Measurements from ENCODE around the gene SORCS2.

SORCS2 gene

DNA sequence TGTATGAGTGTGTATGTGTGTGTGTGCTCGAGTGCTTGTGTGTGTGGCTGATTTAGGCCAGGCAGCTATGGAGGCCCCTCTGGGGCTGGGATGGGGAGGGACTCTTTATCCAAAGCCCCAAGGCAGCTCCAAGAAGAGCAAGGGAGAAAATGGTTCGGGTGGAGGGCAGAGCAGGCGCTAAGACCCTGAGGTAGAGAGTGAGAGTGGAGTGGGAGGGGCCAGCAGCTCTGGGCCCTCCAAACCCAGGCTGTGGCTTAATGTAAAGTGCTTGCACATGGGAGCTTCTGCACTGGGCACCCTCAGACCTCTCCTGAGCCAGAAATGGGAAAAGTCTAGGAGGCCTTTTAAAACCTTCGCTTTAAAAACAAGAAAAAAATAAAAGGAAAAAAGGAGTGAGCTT is 475.9 kb downstream of the SORCS2 start:
- DNase-seq (ENCODE audit: low spot score): no peak

DNA sequence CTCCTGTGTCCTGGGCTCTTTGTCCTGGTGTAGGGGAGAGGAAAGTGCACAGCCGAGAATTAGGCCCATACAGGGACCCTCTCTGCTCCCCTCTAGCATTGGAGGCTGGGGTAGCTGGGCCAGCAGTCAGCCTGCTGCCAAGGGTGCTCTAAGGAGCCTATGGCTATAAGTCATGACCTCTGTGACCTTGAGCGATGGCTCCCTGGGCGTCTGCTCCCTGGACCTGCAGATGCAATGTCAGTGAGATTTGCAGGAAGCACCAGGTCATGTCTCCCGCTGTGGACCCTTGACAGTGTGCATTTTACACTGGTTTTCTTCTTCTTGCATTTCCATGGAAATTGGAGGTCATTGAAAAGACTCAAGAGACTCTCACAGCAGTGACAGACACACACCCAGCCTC is 476.5 kb downstream of the SORCS2 start:
- no peak for DNase-seq (ENCODE audit: low spot score)

DNA sequence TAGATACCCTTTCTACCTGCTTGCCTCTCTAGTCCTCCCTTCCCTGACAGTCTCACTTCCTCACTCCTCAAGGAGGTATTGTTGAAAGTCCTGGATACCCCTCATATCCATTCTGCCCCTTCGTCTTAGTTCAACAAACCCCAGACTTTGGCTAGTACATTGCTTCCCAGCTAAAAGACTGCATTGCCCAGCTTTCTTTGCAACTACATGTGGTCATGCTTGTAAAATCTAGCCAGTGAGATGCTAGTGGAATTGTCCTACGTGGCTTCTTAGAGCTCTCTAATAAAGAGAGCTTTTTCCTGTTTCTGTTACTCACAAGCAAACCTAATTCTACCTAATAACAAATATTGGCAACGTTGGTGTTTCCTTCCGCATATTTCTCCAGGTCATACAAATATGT is 480.3 kb downstream of the SORCS2 start:
- DNase-seq (ENCODE audit: low spot score): no peak

DNA sequence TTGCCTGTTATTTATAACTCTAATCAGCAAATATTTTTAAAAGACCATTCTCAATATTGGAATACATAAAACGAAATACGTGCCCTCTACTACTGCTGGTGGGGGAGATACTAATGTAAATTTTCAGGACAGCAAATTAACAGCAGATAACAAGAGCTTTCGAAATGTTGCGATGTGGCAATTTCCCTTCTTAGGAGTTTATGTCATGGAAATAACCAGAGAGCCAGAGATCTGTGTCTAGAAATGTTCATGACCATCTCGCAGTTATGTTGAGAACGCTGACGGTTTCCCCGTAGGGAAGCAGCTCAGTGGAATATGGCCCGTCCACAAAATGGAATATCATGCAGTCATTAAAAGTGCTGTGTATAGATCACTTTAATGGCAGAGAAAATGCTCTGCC is 480.8 kb downstream of the SORCS2 start:
- DNase-seq (ENCODE audit: low spot score): no peak

DNA sequence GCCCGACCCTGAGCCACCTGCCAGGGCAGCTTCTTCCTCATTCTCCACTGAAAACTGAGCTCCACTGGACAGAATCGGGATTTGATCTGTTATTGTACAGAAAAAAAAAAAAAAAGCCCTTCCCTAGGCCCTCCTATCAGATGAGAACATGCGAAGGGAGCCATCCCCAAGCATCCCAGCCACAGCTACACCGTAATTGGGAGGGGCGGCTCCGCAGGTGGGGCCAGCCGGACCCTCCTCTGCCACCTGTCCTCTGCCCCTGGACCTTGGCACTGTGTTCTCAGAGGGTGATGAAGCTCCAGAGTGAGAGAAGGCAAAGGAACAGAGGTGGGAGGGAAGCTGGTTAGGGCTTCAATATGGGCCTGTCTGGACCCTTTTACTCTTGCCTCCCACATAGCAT is 482.4 kb downstream of the SORCS2 start:
- no peak for DNase-seq (ENCODE audit: low spot score)

DNA sequence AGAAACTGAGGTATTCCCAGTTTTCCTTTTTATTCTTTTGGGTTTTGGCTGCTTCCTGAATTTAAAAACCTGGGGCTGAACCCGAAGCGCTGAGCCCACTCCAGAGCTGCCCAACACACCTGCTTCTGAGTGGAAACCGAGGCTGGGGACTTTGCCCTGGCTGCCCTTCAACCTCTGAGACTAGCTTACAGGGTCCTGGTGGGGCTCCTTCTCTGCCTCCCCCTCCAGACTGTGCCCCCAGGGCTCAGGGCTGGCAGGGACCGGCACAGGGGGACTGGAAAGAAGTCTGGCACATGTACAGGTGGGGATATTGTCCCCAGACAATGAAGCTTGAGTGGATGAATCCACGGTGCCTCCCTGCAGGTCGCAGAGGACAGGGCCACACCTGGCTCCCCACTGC is 482.8 kb downstream of the SORCS2 start:
- no peak for DNase-seq (ENCODE audit: low spot score)

DNA sequence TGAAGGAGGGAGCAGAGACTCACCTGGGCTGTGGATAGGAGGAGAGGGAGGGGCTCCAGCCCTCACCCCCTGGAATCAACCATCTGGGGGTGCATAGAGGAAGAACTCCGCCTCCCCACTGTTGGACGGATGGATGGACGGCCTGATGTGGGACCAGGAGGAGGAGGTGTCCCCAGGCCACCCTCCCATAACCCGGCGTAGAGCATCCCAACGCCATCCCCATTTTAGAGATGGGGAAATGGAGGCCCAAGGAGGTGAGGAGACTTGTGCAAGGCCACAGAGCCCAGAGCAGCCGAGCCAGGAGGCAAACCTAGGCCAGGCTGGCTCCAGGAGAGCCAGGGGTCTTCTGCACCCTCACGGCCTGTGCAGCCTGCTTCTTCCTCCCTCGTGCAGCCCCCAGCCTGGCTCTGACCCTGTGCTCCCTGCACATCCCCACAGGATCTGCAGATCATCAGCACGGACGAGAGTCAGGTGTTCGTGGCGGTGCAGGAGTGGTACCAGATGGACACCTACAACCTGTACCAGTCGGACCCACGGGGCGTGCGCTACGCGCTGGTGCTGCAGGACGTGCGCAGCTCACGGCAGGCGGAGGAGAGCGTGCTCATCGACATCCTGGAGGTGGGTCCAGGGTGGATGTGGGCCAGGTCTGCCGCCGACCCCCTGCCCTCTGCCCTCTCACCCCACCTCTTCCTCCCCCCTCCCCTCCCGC is 483.4 kb downstream of the SORCS2 start:
- DNase-seq (ENCODE audit: low spot score): no peak

DNA sequence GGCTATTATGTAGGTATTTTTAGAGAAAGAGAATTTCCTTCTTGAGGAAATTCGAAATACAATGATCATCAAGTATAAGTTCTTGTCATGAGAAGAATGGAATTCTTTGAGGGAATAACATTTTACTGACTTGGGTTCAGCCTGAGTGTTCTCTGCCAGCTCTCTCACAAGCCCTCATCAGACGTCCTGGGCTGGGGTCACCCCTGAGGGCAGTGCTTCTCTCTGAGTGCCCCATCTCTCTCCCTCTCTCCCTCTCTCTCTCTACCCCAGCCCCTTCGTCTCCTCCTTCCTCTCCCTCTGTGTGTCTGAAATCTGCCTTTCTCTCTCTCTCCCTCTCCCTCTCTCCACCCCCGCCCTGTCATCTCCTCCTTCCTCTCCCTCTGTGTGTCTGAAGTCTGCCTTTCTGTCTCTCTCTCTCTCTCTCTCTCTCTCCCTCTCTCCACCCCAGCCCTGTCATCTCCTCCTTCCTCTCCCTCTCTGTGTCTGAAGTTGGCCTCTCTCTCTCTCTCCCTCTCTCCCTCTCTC is 484.1 kb downstream of the SORCS2 start:
- no peak for DNase-seq (ENCODE audit: low spot score)

DNA sequence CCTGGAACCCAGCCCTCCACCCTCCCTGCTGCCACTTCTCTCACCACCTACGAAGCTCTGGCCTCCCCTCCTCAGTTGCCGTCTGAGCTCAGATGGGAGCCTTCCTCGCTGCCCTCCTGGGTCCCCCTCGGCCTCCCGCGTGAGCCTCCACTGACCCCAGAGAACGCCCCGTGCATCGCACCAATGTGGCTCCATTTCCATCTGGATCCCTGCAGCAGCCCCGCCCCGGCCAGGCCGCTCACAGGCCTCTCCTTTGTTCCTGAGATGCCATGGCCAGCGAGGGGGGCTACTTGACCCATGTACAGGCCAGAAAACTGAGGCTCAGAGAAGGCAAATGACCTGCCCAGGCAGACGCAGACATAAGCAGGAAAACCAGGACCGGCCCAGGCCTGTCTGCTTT is 484.7 kb downstream of the SORCS2 start:
- DNase-seq (ENCODE audit: low spot score): no peak

DNA sequence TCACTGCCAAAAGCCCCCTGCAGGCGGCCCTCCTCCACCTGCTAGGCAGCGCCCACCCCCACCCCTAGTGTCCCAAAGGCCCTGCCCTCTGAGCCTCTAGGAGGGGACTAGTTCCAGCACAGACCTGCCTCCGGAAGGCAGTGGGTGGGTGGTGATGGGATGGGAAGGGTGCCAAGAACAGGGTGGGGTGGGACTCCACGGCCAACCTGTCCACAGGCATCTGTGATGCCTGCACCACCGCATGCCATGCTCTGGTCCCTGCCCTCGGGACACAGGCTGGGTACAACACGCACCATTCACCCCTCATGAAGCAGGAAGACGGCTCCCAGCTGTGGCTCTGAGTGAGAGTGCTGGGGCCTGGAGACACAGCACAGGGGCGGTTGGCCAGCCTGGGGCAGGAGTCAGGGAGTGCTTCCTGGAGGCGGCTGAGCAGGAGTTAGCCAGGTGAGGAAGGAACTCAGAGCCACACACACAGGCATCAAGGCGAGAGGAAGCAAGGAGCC is 485.5 kb downstream of the SORCS2 start:
- DNase-seq (ENCODE audit: low spot score): no peak

DNA sequence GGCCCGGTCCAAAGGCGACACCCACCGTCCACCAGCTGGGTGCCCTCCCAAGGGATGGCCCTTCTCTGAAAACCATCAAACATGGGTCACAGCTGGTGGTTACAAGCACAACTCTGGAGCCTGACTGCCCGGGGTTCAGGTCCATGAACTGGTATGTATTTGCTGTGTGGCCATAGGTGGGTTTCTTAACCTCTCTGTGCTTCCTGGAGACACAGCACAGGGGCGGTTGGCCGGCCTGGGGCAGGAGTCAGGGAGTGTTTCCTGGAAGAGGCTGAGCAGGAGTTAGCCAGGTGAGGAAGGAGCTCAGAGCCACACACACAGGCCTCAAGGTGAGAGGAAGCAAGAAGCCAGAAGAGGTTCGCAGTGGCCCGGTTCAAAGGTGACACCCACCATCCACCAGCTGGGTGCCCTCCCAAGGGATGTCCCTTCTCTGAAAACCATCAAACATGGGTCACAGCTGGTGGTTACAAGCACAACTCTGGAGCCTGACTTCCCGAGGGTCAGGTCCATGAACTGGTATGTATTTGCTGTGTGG is 486.0 kb downstream of the SORCS2 start:
- DNase-seq (ENCODE audit: low spot score): no peak

DNA sequence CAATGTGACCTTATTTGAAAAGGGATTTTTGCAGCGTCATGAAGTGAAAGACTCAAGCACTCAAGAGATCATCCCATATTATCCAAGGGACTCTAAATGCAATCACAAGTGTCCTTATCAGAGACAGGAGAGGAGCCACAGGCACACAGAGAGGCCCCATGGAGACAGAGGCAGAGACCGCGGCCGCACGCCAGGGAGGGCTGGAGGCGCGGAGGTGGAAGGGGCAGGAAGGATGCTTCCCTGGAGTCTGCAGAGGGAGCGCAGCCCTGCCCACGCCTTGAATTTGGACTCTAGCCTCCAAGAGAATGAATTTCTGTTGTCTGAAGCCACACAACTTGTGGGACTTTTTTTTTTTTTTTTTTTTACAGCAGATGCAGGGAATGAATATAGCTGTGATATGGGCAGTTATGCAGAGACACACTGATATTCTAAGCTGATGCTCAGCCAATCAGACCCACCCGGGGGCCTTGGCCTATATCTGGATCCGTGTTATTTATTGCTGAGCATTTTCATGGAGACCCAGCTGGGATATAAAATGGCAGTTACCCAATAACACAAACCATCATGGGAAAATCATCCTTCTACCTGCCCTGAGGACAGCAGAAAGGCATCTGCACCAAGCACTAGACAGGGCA is 487.2 kb downstream of the SORCS2 start:
- no peak for DNase-seq (ENCODE audit: low spot score)

DNA sequence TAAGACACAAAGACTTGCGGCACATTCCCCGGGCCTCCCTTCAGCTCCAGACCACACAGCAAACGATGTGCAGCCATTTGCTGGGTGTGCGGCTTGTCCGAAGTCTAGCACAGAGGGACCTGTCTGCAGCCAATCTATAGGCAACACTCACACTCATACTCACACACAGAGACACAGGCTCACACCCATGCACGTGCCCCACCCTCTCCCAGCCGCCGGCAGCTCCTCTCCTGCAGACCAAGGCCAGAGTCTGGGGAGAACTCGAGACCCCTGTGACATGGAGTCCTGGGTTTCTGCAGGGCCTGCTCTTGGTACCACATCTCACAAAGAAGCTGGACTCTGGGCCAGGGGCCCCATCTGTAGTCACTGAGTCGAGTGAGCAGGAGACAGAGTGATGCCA is 487.8 kb downstream of the SORCS2 start:
- DNase-seq (ENCODE audit: low spot score): no peak

DNA sequence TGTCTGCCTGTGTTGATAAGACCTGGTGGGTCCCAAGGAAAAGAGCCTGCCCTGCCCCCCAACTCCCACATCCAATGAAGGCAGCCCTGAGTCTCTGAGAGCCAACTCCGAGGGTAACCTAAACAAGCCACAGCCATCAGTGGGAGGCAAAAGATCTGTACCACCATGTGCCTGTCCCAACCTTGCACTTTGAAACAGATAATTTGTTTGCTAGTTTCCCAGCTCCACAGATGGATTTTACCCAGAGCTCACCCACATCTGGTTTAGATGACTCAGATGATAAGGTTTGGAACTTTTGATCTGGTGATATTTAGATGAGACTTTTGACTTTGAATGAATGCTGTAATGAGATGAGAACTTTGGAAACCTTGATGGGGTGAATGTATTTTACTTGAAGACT is 488.4 kb downstream of the SORCS2 start:
- no peak for DNase-seq (ENCODE audit: low spot score)

DNA sequence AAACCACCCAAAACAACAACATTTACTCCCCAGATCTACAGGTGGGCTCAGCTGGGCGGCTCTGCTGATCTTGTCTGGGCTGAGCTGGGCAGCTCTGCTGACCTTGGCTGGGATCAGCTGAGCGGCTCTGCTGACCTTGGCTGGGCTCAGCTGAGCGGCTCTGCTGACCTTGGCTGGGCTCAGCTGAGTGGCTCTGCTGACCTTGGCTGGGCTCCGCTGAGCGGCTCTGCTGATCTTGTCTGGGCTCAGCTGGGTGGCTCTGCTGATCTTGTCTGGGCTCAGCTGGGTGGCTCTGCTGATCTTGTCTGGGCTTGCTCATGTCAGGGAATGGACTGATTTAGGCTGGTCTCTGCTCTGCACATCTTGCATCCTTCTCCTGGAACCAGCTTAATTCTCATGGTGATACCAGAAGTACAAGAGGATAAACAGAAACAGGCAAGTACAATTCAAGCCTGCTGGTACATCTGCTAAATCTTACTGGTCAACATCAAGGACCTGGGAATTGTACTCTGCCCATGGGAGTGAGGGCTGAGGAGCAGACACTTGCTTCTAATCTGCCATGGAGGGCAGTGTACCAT is 490.9 kb downstream of the SORCS2 start:
- DNase-seq (ENCODE audit: low spot score): no peak

DNA sequence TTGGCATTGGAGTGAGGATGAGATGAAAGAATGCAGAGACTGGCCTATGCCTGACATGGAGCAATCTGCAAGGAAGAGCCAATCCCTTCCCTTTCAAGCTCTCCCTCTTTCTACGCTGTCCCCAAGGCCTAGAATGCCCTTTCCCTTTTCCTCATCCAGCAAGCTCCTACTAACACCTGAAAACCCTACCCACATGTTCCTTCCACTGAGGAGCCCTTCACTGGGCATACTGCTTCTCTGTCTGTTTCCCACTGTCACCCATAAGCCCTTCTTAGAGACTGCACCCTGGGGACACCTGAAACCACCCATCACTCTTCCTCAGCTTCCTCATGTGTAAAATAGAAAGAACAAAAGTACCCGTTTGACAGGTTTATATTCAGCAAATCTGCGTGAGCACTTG is 492.0 kb downstream of the SORCS2 start:
- no peak for DNase-seq (ENCODE audit: low spot score)

DNA sequence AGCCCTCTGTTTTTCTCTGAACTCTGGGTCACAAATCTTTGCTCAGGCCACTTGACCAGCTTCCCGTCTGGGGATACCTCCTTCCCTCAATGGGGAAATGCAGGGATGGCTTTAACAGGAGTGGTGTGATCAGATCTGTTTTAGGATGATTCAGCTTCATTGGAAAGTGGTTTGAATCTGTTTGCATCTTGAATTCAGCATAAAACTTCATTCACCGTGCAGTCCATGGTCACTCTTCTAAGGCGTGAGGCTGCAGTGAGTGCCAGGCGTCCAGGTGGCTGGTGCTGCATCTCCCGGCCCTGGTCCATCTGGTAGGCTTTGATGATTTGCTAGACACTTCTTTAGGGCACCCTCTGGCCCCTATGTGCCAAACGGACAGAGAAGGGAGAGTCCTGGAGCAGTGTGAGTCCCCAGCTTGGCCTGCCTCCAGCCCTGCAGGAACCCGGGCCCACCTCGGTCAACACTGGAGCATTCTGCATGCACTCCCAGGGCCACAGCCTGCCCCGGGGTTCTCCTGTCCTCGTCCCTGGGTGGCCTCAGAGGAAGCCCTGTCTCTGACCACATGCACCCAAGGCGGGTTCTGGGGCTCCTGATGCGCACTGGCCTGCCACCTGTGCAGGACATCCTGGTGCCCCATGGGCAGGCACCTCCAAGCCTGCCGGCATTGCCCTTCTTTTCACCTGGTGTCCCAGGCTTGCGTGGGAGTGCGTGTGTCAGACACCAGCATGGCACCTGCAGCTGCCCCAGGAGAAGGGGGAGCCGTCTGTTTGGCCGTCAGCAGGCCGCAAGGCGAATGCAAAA is 493.9 kb downstream of the SORCS2 start:
- DNase-seq (ENCODE audit: low spot score): no peak

DNA sequence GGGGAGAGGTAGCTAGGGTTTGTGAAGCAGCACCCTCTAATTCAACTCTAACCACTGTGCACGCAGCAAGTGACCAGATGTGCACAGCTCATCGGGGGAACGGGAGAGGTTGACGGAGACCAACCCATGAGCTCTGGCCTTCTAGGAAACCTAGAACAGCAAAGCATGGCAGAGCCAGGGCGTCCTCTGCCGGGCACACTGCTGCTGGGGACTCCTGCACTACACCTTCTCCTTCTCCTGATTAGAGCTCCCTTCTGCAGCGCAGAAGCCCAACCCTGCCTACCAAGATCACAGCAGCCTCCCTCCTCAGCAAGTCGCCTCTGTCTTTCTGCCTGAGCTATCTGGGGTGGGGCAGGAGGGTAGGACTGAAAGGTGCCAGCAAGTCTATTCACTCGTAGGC is 494.7 kb downstream of the SORCS2 start:
- no peak for DNase-seq (ENCODE audit: low spot score)

DNA sequence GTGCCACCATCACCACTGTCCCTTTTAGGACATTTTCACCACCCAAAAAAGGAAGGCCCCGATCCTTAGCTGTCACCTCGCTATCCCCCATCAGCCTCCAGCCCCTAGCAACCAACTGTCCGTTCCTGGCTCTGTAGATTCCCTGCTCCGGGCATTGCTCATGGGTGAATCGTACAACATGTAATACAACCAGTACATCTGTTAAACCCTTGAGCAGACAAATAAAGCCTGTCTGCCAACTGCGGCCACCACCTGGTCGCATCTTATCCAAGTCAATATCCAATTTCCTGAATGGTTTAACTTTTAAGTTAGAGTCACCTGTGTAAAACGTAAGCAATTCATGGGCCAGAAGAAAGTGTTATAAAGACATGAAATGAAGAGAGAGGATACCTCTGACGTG is 495.5 kb downstream of the SORCS2 start:
- no peak for DNase-seq (ENCODE audit: low spot score)

DNA sequence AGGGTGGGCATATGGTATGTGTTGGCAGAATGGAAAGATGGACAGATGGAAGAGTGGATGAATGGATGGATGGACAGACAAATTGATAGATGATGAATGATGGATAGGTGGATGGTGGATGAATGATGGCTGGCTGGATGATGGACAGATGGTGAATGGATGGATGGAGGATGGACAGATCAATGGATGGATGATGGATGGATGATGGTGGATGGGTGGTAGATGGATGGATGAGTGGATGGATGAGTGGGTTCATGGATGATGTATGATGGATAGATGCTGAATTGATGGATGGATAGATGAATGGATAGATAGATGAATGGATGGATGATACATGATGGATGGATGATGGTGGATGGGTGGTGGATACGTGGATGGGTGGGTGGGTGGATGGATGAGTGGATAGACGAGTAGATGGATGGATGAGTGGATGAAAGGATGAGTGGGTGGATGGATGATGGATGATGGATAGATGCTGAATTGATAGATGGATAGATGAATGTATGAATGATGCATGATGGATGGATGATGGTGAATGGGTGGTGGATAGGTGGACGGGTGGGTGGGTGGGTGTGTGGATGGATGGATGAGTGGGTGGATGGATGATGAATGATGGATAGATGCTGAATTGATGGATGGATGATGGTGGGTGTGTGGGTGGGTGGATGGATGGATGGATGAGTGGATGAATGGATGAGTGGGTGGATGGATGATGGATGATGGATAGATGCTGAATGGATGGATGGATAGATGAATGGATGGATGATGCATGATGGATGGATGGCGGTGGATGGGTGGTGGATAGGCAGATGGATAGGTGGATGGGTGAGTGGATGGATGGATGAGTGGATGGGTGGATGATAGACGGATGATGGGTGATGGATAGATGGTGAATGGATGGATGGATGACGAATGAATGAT is 497.7 kb downstream of the SORCS2 start:
- DNase-seq (ENCODE audit: low spot score): no peak

DNA sequence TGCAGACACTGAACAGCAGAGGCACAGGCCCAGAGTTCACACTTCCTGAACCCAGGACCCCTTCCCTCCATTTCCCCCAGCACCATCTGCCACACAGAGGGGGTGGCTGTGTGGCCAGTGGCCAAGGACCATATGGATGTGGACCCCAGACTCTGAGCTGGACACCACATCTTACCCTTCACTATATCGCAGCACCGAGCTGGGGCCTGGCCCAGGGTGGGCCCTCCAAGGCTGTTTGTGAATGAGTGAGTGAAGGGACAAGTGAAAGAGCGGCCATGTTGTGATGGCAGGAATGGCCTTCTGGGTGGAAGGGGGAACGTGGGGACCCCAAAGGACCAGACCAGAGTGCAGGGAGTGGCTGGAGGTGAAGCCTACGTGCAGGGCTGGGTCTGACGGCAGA is 498.7 kb downstream of the SORCS2 start:
- no peak for DNase-seq (ENCODE audit: low spot score)
